ENCODE measurements around the gene VPS51.

Gene VPS51

GRCh38 chr11:65121865-65122696, 26.1 kb downstream of the VPS51 start, which contains the start of the genes FAU and MRPL49:
Gene FAU (minus strand): TSS chr11:65122134. CDS start chr11:65121813, 321 bp downstream.
Gene MRPL49 (plus strand): TSS chr11:65122321. CDS start chr11:65122347, 26 bp downstream.
- peak; percentile 98 for DNase-seq

GRCh38 chr11:65124480-65125196, 28.6 kb downstream of the VPS51 start:
- DNase-seq = no peak

- DNase-seq = no peak
Observed at GRCh38 chr11:65125197-65126056, 29.4 kb downstream of the VPS51 start.

- no peak for DNase-seq
Observed at GRCh38 chr11:65126624-65127274, 30.7 kb downstream of the VPS51 start.

GRCh38 chr11:65127473-65128181, 31.6 kb downstream of the VPS51 start:
- DNase-seq = no peak

- no peak for DNase-seq
Observed at GRCh38 chr11:65128182-65129145, 32.5 kb downstream of the VPS51 start.

- DNase-seq = no peak
Observed at GRCh38 chr11:65129649-65130441, 33.8 kb downstream of the VPS51 start.

GRCh38 chr11:65130631-65131416, 34.8 kb downstream of the VPS51 start:
- DNase-seq = no peak

GRCh38 chr11:65131417-65131776, 35.4 kb downstream of the VPS51 start:
- DNase-seq = no peak

GRCh38 chr11:65131895-65132237, 35.9 kb downstream of the VPS51 start:
- DNase-seq = no peak

- no peak for DNase-seq
Observed at GRCh38 chr11:65132238-65132987, 36.4 kb downstream of the VPS51 start.

GRCh38 chr11:65132988-65133700, 37.1 kb downstream of the VPS51 start:
- DNase-seq = no peak

- no peak for DNase-seq
Observed at GRCh38 chr11:65133724-65134123, 37.7 kb downstream of the VPS51 start.

- peak; percentile 89 for DNase-seq
Observed at GRCh38 chr11:65134240-65134951, 38.4 kb downstream of the VPS51 start, which contains the start of gene SYVN1. Gene SYVN1 (minus strand): TSS chr11:65134519. CDS start chr11:65133601, 918 bp downstream.

GRCh38 chr11:65134952-65135632, 39.1 kb downstream of the VPS51 start:
- DNase-seq = peak; percentile 99

- no peak for DNase-seq
Observed at GRCh38 chr11:65135633-65136145, 39.7 kb downstream of the VPS51 start.

Data from DMS79 treated with DMSO at 0.1 percent for 48 hours (cell line).